Stomach (tissue), 4 donors: Measurements from ENCODE around the gene KCNIP3.
"Not testable (repeated sequence)": the region's sequence is repeated elsewhere in the genome, so short reads cannot be mapped to it uniquely, and the experiment has no call there.

Experiments used
- CTCF ChIP-seq, 7 experiments: fragments of 450-650 bp in 4 of 7; fragments of 200-600 bp in 3 of 7; sonication (generic) in 3 of 7; IDR thresholded peaks; one replicate each; pipeline ENCODE4 v1.5.1; 2016 to 2019; ENCODE audit warnings: antibody characterized with exemption in 7 of 7, control low read depth in 2 of 7, mild to moderate bottlenecking in 1 of 7
- EP300 ChIP-seq: sonication (generic); formaldehyde crosslinking; IDR thresholded peaks from one replicate; pipeline ENCODE4 v1.6.1; 2017; ENCODE audit warnings: antibody characterized with exemption
- POLR2AphosphoS5 ChIP-seq, 3 donors: sonication (generic); formaldehyde crosslinking; IDR thresholded peaks; one replicate each; pipeline ENCODE4 v1.6.1; 2016; ENCODE audit warnings: antibody characterized with exemption in 3 of 3

- TF ChIP-seq CTCF (IDR thresholded peaks at IDR 0.05); POLR2AphosphoS5 (IDR thresholded peaks at IDR 0.05); EP300: not testable (repeated sequence)
Observed at GRCh38 chr2:95403824-95404223, 106.7 kb downstream of the KCNIP3 start.
